Pancreas (tissue), 10 donors: Measurements from ENCODE around the gene RAPGEF4. TPM values are rescaled to one million over a fixed set of nuclear protein-coding genes. Genes with fewer than 3 reads are reported as not detected.

ENCODE experiments used
- ATAC-seq, 4 donors: fragments of 200-7000 bp; cut with Tn5 transposase; one replicate each; pipeline versions ENCODE4 v1.8.0 to v1.9.1; 2020; ENCODE audit warnings: mild to moderate bottlenecking in 4 of 4, moderate library complexity in 4 of 4
- DNase-seq, 6 donors: peaks; one replicate each; pipeline ENCODE4 v3.0.0-alpha.2; 2020
- FAIRE-seq: peaks from 2 replicates; lab custom pipeline; 2012; peaks lifted over from hg19 to GRCh38; lab: Jason Lieb, UNC
- H3K27ac ChIP-seq, 4 donors: fragments of 200-600 bp; sonication (generic); 1 replicate in 3 of 4; 2 replicates in 1 of 4; pipeline versions ENCODE4 v1.5.0 to v1.8.0; 2020
- H3K27me3 ChIP-seq, 4 donors: fragments of 200-600 bp; one replicate each; pipeline ENCODE4 v1.8.0; 2021
- H3K36me3 ChIP-seq, 3 donors: fragments of 200-600 bp; sonication (generic) in 1 of 3; one replicate each; pipeline versions ENCODE4 v1.5.0 to v1.8.0; 2020 to 2021
- H3K4me1 ChIP-seq, 3 donors: fragments of 200-600 bp; one replicate each; pipeline ENCODE4 v1.8.0; 2021
- H3K4me3 ChIP-seq, 4 donors: fragments of 200-600 bp; sonication (generic) in 2 of 4; one replicate each; pipeline versions ENCODE4 v1.5.0 to v1.8.0; 2020 to 2021
- H3K9me3 ChIP-seq, 4 donors: fragments of 200-600 bp; one replicate each; pipeline ENCODE4 v1.8.0; 2021
- CTCF ChIP-seq, 4 donors: fragments of 200-600 bp; sonication (generic) in 3 of 4; IDR thresholded peaks; one replicate each; pipeline versions ENCODE4 v1.5.0 to v1.8.0; 2021; ENCODE audit warnings: antibody characterized with exemption in 4 of 4
- WGBS, 2 donors: extraction: QIAGEN DNeasy Blood & Tissue Kit; methylation state at CpG; one replicate each; pipeline ENCODE4 v1.1.7; 2013; 5-methylcytosine and 5-hydroxymethylcytosine counted together
- intact Hi-C, 3 donors: fragments of 100-400 bp; cut with DNase I; formaldehyde crosslinking; loops; one replicate each; pipeline versions ENCODE4 v1.11.1 to v1.14.2; 2022
- polyA plus RNA-seq, 2 donors: library from polyadenylated mRNA; stranded (reverse); fragments of 200-250 nt; gene quantifications; one replicate each; pipeline ENCODE4 v1.2.3, GENCODE V29; 2013
- total RNA-seq, 6 donors: library from RNA; stranded (reverse); fragmentation: NEBNext Ultra II Directional in 4 of 6; extraction: Animal tissue kit (Norgen Biotek cat#: 25700) in 4 of 6; gene quantifications; one replicate each; pipeline versions ENCODE4 v1.2.1 to v1.2.4, GENCODE V29; 2021 to 2023
- donor health status: healthy with polysubstance abuse.
- donor health status: DM: no; HTN: no; CAD: no; lungs with moderate emphysema.
- donor health status: DM: no; HTN: no; CAD: no.
- donor health status: control.
- donor health status: control.
- donor health status: Bipolar disorder and iron deficiency.
- donor health status: DM: yes; HTN: yes; CAD: no.
- donor health status: DM: no; HTN: no; CAD: no.
- donor health status: DM: no; HTN: no; CAD: no.
- donor health status: DM: yes; HTN: yes; CAD: no.

The RAPGEF4 gene
- total and polyA plus RNA-seq, 8 donors: 2.1 to 9.0 (median 5.1) TPM

- intact Hi-C loops: loop anchor here in 2 of 3 donors (5.0 kb wide), 1 partner anchor 119 kb away; no protein-coding TSS in a partner anchor
- Histone ChIP-seq H3K27ac (no peak overlapping the region), H3K9me3 (no peaks in the 10 kb centered on the region), H3K36me3 (no peaks in the 10 kb centered on the region), H3K27me3 (no peaks in the 10 kb centered on the region), H3K4me1 (no peaks in the 10 kb centered on the region), H3K4me3 (no peak overlapping the region)
- DNase-seq: peak in 1 of 6 donors; percentile 29
- peak in 3 of 4 donors; percentile 16 to 21 (median 21) for TF ChIP-seq CTCF (IDR thresholded peaks at IDR 0.05)
- 27 to 33% methylated on average over 4 of the region's 4 CpGs for WGBS, 2 donors
- FAIRE-seq: no peak
- peak; percentile 66 to 93 (median 84) for ATAC-seq
These were observed 77.8 kb downstream of the RAPGEF4 start for GRCh38 chr2:172813314-172813888.

- Histone ChIP-seq H3K4me1 (no peaks in the 10 kb centered on the region), H3K27ac (no peak overlapping the region), H3K4me3 (no peak overlapping the region), H3K36me3 (no peaks in the 10 kb centered on the region), H3K9me3 (no peaks in the 10 kb centered on the region), H3K27me3 (no peaks in the 10 kb centered on the region)
- 50 to 56% methylated on average over 1 of the region's 1 CpG for WGBS, 2 donors
- FAIRE-seq (no peak), ATAC-seq (no peak), DNase-seq (no peak)
- TF ChIP-seq CTCF (IDR thresholded peaks at IDR 0.05): no peak
- intact Hi-C loops: no loop called here
These were observed 81.8 kb downstream of the RAPGEF4 start for GRCh38 chr2:172817411-172817810.

GRCh38 chr2:172819943-172820342 is 84.3 kb downstream of the RAPGEF4 start:
- Histone ChIP-seq H3K4me1 (no peaks in the 10 kb centered on the region), H3K27ac (no peak overlapping the region), H3K4me3 (no peak overlapping the region), H3K27me3 (no peaks in the 10 kb centered on the region), H3K36me3 (no peaks in the 10 kb centered on the region), H3K9me3 (no peaks in the 10 kb centered on the region)
- intact Hi-C loops: no loop called here
- ATAC-seq: no peak
- FAIRE-seq: no peak
- no peak for TF ChIP-seq CTCF (IDR thresholded peaks at IDR 0.05)
- no peak for DNase-seq

GRCh38 chr2:172821370-172822338 is 86.0 kb downstream of the RAPGEF4 start:
- DNase-seq (no peak), ATAC-seq (no peak), FAIRE-seq (no peak)
- WGBS, 2 donors: 85 to 86% methylated on average over 7 of the region's 7 CpGs
- Histone ChIP-seq H3K4me1 (no peaks in the 10 kb centered on the region), H3K4me3 (no peak overlapping the region), H3K27ac (peak overlapping the region in 1 of 4 donors; percentile 4), H3K27me3 (no peaks in the 10 kb centered on the region), H3K9me3 (no peaks in the 10 kb centered on the region), H3K36me3 (no peaks in the 10 kb centered on the region)
- intact Hi-C loops: no loop called here
- TF ChIP-seq CTCF (IDR thresholded peaks at IDR 0.05): no peak
